ENCODE results near the gene SBF2.

Gene SBF2

GRCh38 chr11:9838229-9838628 is 455.8 kb downstream of the SBF2 start:
- peak; percentile 47 for DNase-seq

GRCh38 chr11:9834291-9834690 is 459.7 kb downstream of the SBF2 start:
- DNase-seq: peak; percentile 80

GRCh38 chr11:9831122-9831521 is 462.9 kb downstream of the SBF2 start:
- no peak for DNase-seq

GRCh38 chr11:9827708-9828107 is 466.3 kb downstream of the SBF2 start:
- no peak for DNase-seq

GRCh38 chr11:9826390-9826789 is 467.6 kb downstream of the SBF2 start:
- no peak for DNase-seq

GRCh38 chr11:9825895-9826294 is 468.1 kb downstream of the SBF2 start:
- DNase-seq: no peak

- peak; percentile 45 for DNase-seq
Measured at GRCh38 chr11:9825315-9825714, 468.7 kb downstream of the SBF2 start.

- DNase-seq: peak; percentile 19
Measured at GRCh38 chr11:9823887-9824385, 470.1 kb downstream of the SBF2 start.

GRCh38 chr11:9823439-9823838 is 470.6 kb downstream of the SBF2 start:
- no peak for DNase-seq

- peak; percentile 81 for DNase-seq
Measured at GRCh38 chr11:9821008-9821752, 472.8 kb downstream of the SBF2 start.

GRCh38 chr11:9820260-9820659 is 473.8 kb downstream of the SBF2 start:
- no peak for DNase-seq

- DNase-seq: no peak
Measured at GRCh38 chr11:9817191-9817590, 476.8 kb downstream of the SBF2 start.

GRCh38 chr11:9815486-9816136 is 478.4 kb downstream of the SBF2 start:
- peak; percentile 74 for DNase-seq

- DNase-seq: no peak
Measured at GRCh38 chr11:9814108-9814507, 479.9 kb downstream of the SBF2 start.

GRCh38 chr11:9808943-9809342 is 485.1 kb downstream of the SBF2 start:
- peak; percentile 37 for DNase-seq

- DNase-seq: no peak
Measured at GRCh38 chr11:9806946-9807687, 486.9 kb downstream of the SBF2 start.

- no peak for DNase-seq
Measured at GRCh38 chr11:9804419-9804902, 489.6 kb downstream of the SBF2 start.

GRCh38 chr11:9803685-9804418 is 490.2 kb downstream of the SBF2 start:
- peak; percentile 44 for DNase-seq

GRCh38 chr11:9802291-9802861 is 491.6 kb downstream of the SBF2 start:
- DNase-seq: peak; percentile 97

GRCh38 chr11:9799886-9800285 is 494.1 kb downstream of the SBF2 start:
- peak; percentile 25 for DNase-seq

- peak; percentile 21 for DNase-seq
Measured at GRCh38 chr11:9797300-9797699, 496.7 kb downstream of the SBF2 start.

GRCh38 chr11:9796854-9797253 is 497.2 kb downstream of the SBF2 start:
- peak; percentile 42 for DNase-seq

Measured in fibroblast of skin of right quadriceps (primary cell).